H1 (cell line): ENCODE results near the gene CFAP58.

Experiments
- RAD21 ChIP-seq, 2 experiments: IDR thresholded peaks in 1 of 2; conservative IDR thresholded peaks in 1 of 2; 2 replicates each; pipeline ENCODE4 v1.6.1; 2011; ENCODE audit warnings: low read depth in 2 of 2, low read length in 2 of 2, improper control_type of control experiment in 1 of 2, inconsistent platforms in 1 of 2, mild to moderate bottlenecking in 1 of 2, moderate library complexity in 1 of 2
- SP2 ChIP-seq: IDR thresholded peaks from 2 replicates; pipeline ENCODE4 v1.6.1; 2012; ENCODE audit warnings: mild to moderate bottlenecking, low read length, inconsistent platforms
- TAF1 ChIP-seq: IDR thresholded peaks from 2 replicates; pipeline ENCODE4 v1.6.1; 2011; ENCODE audit warnings: mild to moderate bottlenecking, low read depth, low read length

DNA sequence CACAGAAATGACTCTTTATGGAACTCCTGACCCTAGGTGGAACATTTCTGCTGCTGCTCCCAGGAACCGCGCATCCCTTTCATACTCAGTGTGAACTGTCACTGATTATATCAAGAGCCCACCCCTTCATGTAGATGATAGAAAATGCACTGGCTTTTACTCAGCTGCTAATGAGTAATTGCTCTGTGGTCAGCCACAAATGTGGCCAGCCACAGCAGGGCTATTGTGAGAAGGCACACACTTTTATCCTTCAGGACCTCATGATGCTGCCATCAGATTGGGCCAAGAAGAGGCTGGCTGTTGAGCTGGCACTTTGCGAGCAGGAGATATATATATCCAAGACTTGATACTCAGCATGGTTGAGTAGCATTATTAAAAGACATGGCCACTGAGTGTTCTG is 124.7 kb downstream of the CFAP58 start:
- TF ChIP-seq RAD21 (IDR thresholded peaks at IDR 0.05 in 1 of 2, conservative IDR thresholded peaks at IDR 0.05 in 1 of 2; ENCODE audit: low read depth in 2 of 2, low read length in 2 of 2): no peak
- TF ChIP-seq SP2: no peak
- TF ChIP-seq TAF1: no peak
